WTC11 (cell line): ENCODE data around the gene CPT1A.

Experiments
- CTCF ChIP-seq: fragments of 200-600 bp; IDR thresholded peaks from 2 replicates; pipeline ENCODE4 v1.8.0; 2022; ENCODE audit warnings: antibody characterized with exemption
- GRHL2 ChIP-seq: fragments of 250-450 bp; sonication (Bioruptor Pico); IDR thresholded peaks from 2 replicates; pipeline ENCODE4 v1.8.0; 2022; ENCODE audit warnings: mild to moderate bottlenecking, moderate library complexity; ENCODE audit not compliant: insufficient replicate concordance, severe bottlenecking
- HMGXB4 ChIP-seq: sonication (generic); formaldehyde crosslinking; IDR thresholded peaks from 2 replicates; pipeline ENCODE4 v1.8.1; 2023; ENCODE audit warnings: mild to moderate bottlenecking, moderate library complexity, missing genetic modification reagents
- IRF1 ChIP-seq: sonication (generic); formaldehyde crosslinking; IDR thresholded peaks from 2 replicates; pipeline ENCODE4 v1.8.0; 2023; ENCODE audit warnings: missing genetic modification reagents
- IRF2 ChIP-seq: sonication (generic); formaldehyde crosslinking; IDR thresholded peaks from 2 replicates; pipeline ENCODE4 v1.8.0; 2022; ENCODE audit warnings: low read depth, missing genetic modification reagents, borderline replicate concordance
- MAX ChIP-seq: sonication (generic); formaldehyde crosslinking; IDR thresholded peaks from 2 replicates; pipeline ENCODE4 v1.8.0; 2022; ENCODE audit warnings: mild to moderate bottlenecking, missing genetic modification reagents
- NR1H2 ChIP-seq: sonication (generic); formaldehyde crosslinking; IDR thresholded peaks from 2 replicates; pipeline ENCODE4 v1.9.0; 2021; ENCODE audit warnings: mild to moderate bottlenecking, moderate library complexity, missing genetic modification reagents
- RELA ChIP-seq: sonication (generic); formaldehyde crosslinking; IDR thresholded peaks from 2 replicates; pipeline ENCODE4 v1.8.1; 2022; ENCODE audit warnings: missing genetic modification reagents, mild to moderate bottlenecking, borderline replicate concordance
- TCF7 ChIP-seq: sonication (generic); formaldehyde crosslinking; IDR thresholded peaks from 2 replicates; pipeline ENCODE4 v1.8.0; 2022; ENCODE audit warnings: mild to moderate bottlenecking, low read depth, missing genetic modification reagents, moderate library complexity
- USF1 ChIP-seq: sonication (generic); formaldehyde crosslinking; IDR thresholded peaks from 2 replicates; pipeline ENCODE4 v1.8.0; 2022; ENCODE audit warnings: mild to moderate bottlenecking, missing genetic modification reagents
- ZNF416 ChIP-seq: fragments of 250-450 bp; sonication (Bioruptor Pico); IDR thresholded peaks from 2 replicates; pipeline ENCODE4 v1.9.0; 2021; ENCODE audit warnings: mild to moderate bottlenecking, inconsistent platforms
- ZNF423 ChIP-seq: fragments of 250-450 bp; sonication (Bioruptor Pico); IDR thresholded peaks from 2 replicates; pipeline ENCODE4 v2.1.2; 2022; ENCODE audit warnings: mild to moderate bottlenecking, moderate library complexity
- ZNF425 ChIP-seq: fragments of 250-450 bp; sonication (Bioruptor Pico); conservative IDR thresholded peaks from 2 replicates; pipeline ENCODE4 v1.9.0; 2021; ENCODE audit warnings: mild to moderate bottlenecking

GRCh38 chr11:68867066-68867465, 25.4 kb upstream of the CPT1A start:
- TF ChIP-seq TCF7 (no peak), CTCF (no peak), ZNF423 (CRISPR knock-in tag) (no peak), IRF1 (CRISPR knock-in tag) (no peak), NR1H2 (no peak), ZNF425 (no peak), MAX (CRISPR knock-in tag) (no peak), RELA (CRISPR knock-in tag) (no peak), ZNF416 (CRISPR knock-in tag) (no peak), USF1 (CRISPR knock-in tag) (no peak), HMGXB4 (CRISPR knock-in tag) (no peak), GRHL2 (CRISPR knock-in tag) (no peak), IRF2 (CRISPR knock-in tag) (no peak)
